IPS-NIHi7 (cell line): ENCODE results near the gene KBTBD12.

Experiments
- DNase-seq: peaks from one replicate; pipeline ENCODE4 v3.0.0; 2012; ENCODE audit warnings: mixed read lengths; ENCODE audit errors: extremely low spot score

KBTBD12 gene

DNA sequence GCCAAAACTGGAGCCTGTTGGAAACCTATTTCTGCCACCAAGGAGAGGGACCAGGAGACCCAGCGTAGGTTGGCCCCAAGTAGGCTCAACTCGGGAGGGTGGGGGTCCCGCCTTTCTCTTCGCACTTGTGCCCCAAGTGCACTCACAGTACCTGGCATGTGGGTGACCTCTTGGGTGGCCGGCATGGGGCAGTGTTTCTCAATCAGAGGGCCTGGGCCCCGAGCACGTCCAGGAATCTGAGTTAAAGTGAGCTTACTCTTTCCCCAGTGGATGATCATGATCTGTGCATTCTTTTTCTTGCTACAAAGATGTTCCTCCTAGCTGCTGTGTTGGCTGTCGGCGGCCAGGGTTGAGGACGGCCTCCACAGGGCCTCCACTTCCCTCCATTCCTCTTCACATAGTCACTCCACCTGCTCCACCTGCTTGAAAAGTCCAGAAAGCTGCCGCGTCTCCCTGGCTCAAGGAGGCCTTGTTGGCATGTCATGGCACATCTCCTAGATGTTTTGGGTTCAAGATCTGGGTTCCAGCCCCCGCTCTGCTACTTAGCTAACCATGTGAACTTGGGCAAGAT lies 70.7 kb downstream of the KBTBD12 start:
- DNase-seq = no peak

DNA sequence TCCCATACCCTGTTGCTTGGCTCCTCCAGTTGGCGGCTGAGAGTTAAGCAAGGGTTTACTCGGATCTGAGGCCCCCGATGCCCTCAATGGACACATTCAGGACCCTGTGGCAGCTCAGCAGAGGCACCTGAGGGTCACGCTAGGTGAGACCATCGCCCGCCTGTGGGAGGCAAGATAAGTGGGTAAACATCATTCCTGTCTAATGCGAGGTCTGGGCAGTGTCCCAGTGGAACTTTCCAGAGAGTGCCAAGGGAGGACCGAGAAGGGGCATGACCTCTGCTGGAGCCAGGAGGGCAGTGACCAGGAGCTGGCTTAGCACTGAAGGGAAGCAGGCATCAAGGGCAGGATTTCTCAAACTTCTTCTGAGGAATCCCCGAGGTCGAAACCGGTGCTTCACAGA lies 71.8 kb downstream of the KBTBD12 start:
- no peak for DNase-seq

DNA sequence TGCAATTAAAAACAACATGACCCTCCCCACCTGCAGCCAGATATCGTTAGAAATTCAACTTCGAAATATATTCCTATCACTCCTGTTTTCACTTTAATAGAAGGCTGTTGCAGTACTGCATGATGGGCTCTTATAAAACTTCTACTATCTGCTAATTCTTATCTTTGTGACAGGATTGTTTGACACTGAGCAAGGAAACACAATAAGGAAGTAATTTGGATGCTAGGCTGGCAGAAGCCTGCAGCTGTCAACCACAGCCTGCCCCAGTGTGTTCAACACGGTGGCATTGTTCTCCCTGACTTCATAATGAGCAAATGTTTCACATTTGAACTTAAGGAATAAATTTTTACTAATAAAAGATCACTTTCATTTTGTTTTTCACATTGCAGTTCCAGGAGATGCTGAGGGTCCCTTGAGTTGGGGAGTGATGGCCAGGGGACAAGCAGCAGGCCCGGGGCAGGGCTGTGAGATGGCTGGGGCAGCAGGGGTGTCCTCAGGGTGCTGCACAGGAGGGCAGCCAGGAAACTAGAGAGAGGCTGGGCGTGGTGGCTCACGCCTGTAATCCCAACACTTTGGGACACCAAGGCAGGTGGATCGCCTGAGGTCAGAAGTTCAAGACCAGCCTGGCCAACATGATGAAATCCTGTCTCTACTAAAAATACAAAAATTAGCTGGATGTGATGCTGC lies 72.4 kb downstream of the KBTBD12 start:
- no peak for DNase-seq

DNA sequence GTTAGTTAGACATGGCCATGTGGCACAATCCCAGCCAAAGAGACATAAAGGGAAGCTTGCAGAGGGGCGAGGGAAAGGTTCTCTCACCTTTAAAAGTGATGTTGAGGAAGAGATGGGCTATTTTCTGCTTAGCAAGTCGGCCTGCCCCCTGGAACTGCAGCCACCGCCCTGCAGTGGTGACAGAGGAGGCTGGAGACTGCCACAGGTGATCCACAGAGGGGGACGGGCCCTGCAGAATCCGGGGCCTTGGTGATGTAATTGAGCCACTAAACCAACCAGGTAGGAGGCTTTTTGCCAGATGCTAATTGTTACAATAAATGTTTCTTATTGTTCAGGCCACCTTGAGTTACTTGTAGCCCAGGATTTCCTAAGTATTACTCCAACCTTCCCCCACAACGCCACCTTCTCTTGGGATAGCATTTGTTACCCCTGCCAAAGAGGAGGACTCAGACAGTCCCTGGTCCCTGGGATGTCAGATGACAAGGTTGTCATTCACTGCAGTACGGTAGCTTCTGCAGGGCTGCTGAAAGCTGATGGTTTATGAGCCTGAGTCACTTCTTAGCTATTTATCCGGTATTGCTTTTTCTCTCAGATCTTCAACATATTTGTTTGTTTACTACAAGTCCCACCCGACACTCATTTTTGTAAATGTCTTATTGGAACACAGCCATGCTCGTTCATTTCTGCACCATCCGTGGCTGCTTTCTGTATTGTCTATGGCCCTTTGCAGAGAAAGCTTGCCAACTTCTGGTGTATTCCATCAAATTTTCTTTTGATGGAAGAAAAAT lies 73.9 kb downstream of the KBTBD12 start:
- no peak for DNase-seq

DNA sequence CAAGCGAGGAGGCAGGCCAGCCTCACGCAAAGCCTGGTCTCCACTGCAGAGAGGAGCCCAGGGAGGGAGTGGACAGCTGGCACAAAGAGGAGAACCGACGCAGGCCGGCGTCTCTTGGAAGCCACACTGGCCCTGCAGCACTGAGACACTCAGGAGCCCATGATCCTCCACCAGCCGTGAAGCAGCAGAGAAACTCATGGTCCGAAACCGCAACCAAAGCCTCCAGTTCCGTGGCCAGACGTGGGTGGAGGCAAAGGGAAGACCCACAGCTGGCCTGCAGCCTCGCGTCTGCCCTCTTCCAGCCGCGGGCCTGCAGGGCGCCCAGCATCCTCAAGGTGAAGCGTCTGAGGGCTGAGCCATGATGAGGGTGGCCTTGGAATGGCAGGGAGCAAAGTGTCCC lies 75.0 kb downstream of the KBTBD12 start:
- DNase-seq = no peak

DNA sequence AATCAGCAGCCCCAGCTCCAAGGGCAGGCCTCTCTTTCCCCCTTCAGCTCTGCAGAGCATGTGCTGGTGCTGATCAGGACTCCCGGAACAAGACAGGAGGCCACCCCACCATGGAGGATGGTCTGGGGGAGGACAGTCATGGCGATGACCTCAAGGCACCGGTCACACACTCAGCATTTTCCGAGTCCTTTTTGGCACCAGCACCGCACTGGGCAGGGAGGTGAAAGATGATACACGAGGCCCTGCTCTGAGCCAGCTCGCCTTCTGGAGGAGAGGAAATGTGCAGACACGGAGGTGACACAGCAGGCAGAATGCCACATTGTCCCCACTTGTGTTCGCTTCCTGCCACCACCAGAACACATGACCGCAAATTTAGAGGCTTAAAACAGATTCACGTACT lies 75.4 kb downstream of the KBTBD12 start:
- no peak for DNase-seq

DNA sequence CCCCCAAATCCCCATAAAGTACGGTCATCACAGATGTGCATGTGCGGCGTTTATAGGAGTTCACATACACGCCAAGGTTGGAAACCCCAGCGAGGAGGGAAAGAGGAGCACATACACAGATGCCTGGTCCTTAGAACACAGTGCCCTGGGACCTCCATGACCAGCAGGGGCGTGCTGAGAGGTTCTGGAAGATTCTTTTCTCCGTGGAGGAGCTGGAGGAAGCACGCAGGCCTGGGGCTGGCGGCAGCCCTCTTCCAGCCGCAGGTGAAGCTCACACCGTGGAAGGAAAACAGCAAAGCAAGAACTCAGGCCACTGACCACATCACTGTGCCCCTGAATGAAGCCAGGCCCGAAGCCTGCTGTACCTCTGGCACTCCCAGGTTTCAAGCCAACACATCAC lies 76.2 kb downstream of the KBTBD12 start:
- DNase-seq = no peak

DNA sequence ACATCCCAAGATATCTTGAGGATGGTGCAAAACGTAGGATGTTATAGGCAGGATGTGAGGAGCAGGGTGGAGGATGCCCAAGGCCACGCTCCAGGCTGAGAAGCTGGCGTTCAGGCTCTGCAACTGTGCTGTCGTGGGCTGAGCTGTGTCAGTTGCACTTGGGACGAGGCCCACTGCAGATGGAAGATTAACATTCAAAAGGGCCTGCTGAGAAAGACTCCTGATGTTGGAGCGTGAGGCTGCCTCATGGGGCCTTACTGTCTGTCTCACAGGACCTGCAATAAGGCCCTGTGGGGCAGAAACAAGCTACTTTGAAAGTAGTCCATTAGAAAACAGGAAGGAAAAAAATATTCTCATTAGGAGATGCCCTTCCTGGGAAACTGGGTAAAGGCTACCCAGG lies 76.6 kb downstream of the KBTBD12 start:
- DNase-seq = no peak

DNA sequence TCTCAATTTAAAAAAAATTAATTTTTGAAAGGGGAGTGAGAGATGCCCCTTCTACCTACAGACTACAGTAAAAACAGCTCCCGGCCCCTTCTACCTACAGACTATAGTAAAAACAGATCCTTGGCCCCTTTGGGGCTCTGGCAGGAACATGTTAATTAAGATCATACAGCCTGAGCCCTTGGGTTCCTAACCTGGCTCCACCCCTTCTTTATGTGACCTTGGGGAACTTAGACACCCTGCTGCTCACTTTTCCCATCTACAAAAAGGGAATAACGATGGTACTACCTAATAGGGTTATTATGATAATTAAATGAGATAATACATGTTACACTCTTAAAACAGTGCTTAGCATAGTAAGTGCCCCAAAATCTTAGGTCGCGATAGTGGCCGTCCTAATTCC lies 77.1 kb downstream of the KBTBD12 start:
- no peak for DNase-seq

DNA sequence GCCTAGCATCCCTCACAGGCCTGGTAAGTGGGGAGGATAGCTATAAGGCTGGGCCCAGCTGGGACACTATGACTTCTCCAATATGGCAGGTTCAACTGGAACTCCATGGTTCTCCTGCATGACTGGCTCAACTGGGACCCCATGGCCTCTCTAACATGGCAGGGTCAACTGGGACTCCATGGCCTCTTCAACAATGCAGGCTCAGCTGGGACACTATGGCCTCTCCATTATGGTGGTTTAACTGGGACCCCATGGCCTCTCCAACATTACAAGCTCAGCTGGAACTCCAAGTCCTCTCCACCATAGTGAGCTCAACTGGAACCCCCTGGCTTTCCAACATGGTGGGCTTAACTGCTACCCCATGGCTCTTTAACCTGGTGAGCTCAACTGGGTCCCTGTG lies 79.0 kb downstream of the KBTBD12 start:
- DNase-seq = no peak

DNA sequence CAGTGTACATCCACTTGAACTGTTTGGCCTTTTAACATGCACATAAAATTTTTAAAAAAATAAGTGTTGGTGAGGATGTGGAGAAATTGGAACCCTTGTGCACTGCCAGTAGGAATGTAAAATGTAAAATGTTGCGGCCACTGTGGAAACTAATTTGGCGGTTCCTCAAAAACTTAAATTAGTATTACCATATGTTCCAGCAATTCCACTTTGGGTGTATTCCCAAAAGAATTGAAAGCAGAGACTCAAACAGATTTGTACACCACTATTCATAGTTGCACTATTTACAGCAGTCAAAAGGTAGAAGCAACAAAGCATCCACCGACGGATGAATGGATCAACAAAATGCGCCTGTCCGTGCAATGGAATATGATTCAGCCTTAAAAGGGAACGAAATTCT lies 82.0 kb downstream of the KBTBD12 start:
- no peak for DNase-seq

DNA sequence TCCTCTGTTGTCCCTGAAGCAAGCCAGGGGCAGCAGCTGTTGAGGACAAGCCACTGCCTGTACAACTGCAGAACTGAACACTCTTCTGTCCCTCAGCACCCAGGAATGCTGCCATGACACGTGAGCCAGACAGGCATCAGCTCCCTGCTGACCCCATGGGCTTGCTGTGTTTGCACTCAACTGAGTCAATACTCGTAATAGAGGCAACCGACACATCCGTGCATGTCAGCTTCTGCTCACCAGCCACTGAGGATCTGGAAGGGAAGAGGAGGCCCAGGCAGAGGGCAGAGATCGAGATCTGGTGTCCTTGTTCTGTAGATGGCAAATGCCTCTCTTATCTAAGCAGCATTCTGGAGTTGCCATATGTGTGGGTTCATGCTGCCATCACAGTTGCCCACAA lies 82.9 kb downstream of the KBTBD12 start:
- DNase-seq = no peak

DNA sequence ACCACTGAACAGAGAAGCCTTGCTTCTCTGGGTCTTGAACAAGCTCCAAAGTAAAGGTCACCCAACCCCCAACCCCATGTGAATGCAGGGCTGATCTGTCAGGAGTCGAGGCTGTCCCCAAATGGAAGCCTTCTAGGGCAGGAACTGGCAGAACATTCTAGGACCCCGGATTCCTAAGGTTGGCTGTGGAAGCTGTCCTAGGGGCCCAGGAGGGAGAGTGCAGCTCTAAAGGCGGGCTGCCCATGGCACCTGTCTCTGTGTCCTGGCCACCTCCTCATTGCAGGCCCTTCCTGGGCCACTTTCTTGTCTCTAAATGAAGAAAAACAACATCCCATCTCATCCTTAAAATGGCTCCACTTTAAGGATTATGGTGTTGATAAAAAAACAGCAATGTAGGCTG lies 83.6 kb downstream of the KBTBD12 start:
- no peak for DNase-seq

DNA sequence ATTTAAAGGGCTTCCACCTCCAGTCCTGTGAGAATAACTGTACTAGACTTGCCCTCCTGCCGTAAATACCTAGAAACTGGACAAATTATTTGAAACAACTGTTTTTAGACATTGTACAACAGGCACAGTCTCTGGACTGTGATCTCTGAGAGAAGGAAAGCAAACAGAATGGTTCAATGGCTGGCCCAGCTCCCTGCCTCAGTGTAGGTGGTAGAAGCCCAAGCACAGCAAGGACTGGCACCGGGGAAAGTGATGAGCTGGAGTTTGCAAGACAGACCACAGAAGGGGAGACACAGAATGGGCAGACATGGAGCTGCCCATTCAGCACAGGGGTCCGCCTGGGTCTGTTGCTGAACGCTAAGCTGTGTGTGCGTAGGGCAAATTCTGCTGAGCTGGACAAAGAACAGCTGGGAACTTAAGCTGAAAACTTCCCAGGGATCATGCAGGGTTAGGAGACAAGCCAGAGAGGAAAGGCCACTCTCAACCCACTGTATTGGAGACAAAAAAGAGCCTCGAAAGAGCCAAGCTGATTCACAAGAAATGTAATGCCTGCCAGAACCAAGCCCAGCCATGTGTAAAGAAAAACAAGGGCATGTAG lies 84.6 kb downstream of the KBTBD12 start:
- no peak for DNase-seq

DNA sequence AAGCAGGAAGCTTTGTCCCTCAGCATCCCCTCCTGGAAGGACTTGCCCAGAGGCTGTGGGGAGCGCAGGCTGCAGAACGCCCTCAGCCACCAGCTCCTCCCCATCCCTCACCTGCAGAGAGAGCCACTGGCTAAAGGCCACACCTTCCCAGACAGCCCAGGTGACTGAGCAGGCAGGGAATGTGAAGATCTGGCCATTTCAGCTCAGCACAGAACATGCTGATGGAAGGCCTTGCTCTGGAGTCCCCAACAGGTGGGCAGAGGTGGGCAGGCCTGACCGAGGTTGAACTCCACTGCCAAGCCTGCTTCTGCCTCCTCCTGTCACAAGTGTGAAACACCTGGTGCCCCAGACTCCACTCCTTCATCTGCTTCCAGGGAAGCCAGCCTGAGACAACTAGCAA lies 86.5 kb downstream of the KBTBD12 start:
- peak; percentile 43 for DNase-seq

DNA sequence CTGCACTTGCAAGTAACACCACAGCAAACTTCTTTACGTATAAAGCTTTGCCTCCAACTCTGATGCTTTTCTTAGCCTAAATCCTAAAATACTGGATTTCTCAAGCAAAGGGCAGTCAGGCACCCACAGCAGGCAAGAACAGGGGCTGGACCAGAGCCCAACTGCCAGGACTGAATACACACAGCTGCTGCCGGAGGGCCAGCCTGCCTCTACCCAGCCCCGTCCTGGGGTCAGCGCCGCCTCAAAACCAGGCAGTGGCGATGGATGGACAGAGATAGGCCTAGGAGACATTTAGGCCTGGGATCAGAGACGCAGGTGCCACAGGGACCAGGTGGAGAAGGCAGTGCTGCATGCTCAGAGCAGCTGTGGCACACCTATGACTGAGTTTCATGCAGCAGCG lies 89.6 kb downstream of the KBTBD12 start:
- DNase-seq = no peak

DNA sequence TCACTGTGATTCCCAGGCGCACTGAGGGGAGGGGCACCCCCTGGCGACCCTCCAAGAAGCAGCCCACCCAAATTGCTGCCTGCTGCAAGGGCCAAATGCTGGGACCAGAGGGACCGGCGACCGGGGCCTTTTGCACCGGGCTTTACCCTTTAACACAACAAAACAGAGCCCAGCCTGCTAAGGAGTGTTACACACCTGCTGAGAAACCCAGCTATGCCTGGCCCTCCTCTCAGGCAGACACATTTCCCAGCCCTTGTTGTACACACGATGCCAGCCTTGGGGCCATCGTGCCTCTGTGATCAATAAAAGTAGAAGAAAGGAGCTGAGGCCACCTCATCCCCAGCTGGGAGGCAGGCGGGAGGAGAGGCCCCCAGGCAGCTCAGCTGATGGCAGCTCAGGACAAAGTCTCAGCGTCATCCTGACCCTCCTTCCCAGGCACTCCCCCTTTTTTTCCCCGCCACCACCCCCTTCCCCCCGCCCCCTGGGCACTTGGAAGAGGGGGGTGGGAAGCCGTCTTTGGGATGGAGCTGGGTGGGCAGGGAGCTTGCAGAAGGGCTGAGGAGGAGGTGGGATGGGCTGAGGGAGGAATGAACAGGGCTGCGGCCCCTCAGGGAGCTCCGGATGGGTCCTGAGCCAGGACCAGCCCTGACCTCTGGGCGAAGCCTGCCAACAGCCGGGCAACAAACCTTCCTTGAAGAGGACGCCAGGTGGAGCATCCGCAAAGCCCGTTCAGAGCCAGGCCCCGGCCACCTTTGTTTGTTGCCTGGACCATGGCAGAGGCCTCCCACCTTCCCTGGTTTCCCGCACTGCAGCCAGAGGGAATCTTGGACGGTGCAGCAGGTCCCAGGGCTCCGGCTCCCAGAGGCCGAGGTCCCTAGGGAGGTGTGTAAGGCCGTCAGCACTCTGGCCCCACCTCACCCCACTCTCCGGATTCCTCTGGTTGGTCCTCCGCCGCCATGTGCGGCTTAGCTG lies 91.3 kb downstream of the KBTBD12 start:
- DNase-seq = peak; percentile 51

DNA sequence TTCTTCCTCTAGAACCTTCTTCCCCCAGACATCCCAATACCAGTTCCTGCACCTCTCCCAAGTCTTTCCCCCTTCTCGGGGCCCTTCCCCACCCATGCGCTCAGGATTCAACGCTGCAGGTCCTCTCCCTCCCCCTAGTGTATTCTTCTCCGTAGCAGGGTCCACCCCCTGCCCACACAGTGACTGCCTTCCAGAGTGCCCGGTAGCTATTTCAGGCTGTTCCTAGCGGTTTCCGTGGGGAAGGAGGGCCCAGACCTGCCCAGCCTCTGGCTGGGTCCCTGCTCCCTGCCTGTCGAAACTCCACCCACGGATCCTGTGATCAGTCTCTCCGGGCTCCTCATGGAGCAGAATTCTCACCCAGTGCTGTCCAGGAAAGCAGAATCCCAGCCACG lies 92.0 kb downstream of the KBTBD12 start:
- DNase-seq = no peak

DNA sequence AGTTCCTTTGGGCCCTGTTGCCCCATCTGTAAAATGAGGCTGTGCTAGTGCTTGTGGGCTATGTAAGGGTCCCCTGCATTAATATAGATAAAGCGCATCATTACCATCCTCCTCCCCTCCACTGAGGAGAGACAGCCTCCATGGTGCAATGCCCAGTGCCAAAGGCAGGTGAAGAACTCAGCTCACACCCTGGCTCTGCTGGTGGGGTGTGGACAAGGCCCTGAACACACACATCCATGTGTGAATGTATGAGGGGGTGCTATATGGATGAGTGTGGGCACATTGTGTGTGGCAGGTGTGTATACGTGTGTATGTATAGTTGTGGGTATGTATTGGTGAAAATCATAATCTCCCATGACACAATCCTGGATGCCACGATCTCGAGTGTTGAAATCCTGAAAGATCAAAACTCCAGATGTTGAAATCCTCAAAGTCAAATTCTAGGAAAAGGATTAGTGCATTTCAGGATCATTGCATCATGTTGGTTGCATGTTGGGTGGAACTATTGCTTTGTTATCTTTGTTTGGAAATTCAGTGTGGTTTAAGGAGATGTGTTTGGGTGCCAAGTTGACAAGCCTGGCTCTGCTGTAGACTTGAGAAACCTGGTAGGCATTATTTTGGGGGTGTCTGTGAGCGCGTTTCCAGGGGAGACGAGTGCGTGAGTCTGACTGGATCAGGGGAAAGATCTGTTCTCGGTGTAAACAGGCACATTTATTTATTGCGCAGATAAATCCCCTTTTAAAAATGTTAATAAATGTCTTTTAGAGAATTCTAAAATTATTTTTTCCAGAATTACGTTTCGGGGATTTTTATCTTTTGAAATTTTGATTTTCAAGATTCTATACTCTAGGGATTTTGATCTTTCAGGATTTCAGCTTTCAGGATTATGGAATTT lies 95.2 kb downstream of the KBTBD12 start:
- DNase-seq = no peak

DNA sequence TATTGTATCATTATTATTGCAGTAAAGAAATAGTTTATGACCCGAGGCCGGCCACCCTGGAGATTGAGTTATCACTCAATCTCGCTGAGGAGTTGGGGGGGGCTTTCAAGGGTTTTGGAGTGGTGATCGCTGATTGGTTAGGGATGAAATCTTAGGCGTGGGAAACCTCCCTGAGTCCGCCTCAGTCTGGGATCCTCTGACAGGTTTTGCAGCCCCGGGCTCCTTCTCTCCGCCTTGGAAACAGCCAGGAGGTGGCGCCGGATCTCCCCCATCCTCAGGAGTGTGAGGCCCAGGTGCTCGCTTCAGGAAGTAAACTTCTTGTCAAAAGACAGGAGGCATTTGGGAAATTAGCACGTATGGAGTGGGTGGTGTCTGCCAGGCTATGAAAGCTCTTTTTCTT lies 96.1 kb downstream of the KBTBD12 start:
- DNase-seq = peak; percentile 92

DNA sequence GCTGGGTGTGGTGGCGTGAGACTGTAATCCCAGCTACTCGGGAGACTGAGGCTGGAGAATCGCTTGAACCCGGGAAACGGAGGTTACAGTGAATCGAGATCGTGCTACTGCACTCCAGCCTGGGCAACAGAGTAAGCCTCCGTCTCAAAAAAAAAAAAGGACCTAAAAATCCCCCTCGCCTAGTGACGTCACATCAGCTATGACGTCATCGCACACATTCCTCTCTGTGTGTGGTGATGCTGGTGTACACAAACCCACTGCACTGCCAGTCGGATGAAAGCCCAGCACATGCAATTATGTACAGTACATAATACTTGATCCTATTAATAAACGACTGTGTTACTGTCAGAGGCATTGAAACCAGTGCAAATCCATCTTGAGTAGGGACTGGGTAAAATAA lies 97.0 kb downstream of the KBTBD12 start:
- no peak for DNase-seq
